Measurements from ENCODE around the gene FAM98C.
"Not testable (repeated sequence)": the region's sequence is repeated elsewhere in the genome, so short reads cannot be mapped to it uniquely, and the experiment has no call there.

Gene FAM98C

GRCh38 chr19:38425222-38425809, 22.4 kb downstream of the FAM98C start:
- no peak for DNase-seq (ENCODE audit: low read depth in 3 of 3, low spot score in 1 of 3)

GRCh38 chr19:38425810-38426466, 23.0 kb downstream of the FAM98C start, which contains the start of gene RASGRP4:
TSS of gene RASGRP4 (minus strand) at chr19:38426219. CDS start at chr19:38426091, 128 bp downstream.
- peak in 1 of 3 donors; percentile 43 for DNase-seq (ENCODE audit: low read depth in 3 of 3, low spot score in 1 of 3)

GRCh38 chr19:38427035-38427677, 24.3 kb downstream of the FAM98C start:
- DNase-seq (ENCODE audit: low read depth in 3 of 3, low spot score in 1 of 3), result not testable (repeated sequence)

DNA sequence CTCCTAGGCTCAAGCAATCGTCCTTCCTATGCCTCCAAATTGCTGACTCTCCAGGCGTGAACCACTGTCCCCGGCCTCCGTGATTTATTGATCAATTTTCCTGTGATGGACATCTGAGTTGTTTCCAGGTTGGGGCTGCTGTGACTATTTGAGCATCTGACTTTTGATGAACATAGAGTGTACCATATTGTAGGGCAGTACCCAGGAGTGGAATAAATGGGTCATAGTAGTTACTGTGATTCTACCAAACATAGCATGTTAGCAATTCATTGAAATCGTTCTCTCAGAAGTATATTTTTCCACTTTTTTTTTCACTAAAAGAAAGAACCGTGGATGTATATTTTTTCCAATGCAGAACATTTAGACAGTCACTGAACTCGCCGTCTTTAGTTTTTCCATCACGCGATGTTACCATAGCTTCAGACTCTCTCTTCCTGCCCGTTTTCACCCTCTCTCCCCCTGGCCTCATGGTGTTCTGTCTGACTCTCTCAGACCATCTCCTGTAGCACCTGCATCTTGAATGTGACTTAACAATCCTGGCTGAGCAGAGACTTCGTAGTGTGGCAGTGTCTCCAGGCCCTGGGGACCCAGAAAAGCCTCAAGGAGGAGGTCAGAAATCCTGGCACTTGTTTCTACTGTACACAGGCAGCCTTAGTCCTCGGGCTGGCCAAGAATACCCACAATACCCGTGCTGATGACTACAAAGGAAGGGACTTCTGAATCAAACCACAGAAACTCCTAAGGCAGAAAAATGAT, 26.3 kb downstream of the FAM98C start:
- DNase-seq (ENCODE audit: low read depth in 3 of 3, low spot score in 1 of 3), result no peak

DNA sequence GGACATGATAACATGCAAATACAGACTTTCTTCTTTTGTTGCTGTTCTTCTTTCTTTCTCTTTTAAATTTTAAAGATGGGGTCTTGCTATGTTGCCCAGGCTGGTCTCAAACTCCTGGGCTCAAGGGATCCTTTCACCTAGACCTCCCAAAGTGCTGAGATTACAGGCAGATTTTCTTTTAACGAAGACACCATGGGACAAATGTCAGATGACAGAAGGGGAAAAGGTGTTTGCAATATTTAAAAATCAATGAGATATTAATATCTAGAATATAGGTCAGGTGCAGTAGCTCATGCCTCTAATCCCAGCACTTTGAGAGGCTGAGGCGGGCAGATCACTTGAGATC, 26.9 kb downstream of the FAM98C start:
- no peak for DNase-seq (ENCODE audit: low read depth in 3 of 3, low spot score in 1 of 3)

DNA sequence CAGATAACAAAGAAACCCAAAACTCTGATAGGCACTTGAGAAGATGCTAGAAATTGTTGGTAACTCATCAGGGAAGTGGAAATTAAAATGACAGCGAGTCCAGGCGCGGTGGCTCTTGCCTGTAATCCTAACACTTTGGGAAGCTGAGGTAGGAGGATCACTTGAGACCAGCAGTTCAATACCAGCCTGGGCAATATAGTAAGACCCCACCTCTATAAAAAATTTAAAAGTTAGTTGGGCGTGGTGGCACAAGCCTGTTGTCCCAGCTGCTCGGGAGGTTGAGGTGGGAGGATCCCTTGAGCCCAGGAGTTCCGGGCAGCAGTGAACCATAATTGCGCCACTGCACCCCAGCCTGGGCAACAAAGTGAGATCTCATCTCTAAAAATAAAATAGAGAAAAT, 28.0 kb downstream of the FAM98C start:
- no peak for DNase-seq (ENCODE audit: low read depth in 3 of 3, low spot score in 1 of 3)

DNA sequence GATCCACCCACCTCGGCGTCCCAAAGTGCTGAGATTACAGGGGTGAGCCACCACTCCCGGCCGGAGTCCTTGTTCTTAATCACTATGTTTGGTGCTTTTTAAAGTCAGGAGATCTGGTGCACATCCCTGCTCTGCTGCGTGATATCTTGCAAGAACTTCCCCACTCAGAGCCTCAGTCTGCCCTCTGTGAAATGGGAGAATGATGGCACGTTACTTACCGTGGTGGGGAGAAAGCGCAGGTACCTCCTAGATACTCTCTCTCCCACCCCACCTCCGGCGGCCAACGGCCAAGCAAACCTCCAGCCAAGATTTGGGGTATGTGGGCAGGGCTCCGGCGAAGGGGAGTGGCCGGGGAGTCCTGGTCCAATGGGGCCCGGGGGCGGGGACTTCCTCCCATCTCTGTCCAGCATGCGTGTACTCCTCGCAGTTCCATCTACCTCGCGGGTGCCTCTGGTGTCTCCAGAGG, 30.4 kb downstream of the FAM98C start, which contains the start of gene RYR1:
Gene RYR1, plus strand, starts transcription at position 424 of the 466 bp plus-strand sequence. CDS start 139 bp downstream, outside the sequence.
- DNase-seq (ENCODE audit: low read depth in 3 of 3, low spot score in 1 of 3), result peak in 1 of 3 donors; percentile 31

DNA sequence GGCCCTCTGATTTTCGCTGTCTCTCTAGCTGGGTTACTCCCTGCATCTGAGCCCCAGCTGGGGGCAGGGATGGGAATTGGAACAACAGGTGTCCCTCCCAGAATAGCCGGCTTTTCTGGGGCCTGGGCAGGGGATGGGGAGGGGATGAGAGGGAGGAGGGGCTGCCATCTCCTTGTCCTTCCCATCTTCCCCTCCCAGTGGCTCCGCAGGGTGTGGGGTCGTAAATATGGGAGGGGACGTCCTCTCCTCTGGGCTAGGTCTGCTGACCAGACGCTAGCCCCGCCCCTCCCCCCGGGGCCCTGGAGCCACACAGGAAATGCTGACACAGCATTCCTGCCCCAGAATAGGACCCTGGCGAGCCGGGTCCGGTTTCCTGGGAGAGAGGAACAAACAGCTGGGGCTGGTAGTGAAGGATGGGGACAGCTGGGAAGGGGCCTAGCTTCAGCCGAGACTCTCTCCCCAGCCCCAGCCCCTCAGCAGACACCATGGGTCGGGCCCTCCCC, 31.7 kb downstream of the FAM98C start:
- DNase-seq (ENCODE audit: low read depth in 3 of 3, low spot score in 1 of 3), result no peak

GRCh38 chr19:38437295-38437694, 34.4 kb downstream of the FAM98C start:
- no peak for DNase-seq (ENCODE audit: low read depth in 3 of 3, low spot score in 1 of 3)

DNA sequence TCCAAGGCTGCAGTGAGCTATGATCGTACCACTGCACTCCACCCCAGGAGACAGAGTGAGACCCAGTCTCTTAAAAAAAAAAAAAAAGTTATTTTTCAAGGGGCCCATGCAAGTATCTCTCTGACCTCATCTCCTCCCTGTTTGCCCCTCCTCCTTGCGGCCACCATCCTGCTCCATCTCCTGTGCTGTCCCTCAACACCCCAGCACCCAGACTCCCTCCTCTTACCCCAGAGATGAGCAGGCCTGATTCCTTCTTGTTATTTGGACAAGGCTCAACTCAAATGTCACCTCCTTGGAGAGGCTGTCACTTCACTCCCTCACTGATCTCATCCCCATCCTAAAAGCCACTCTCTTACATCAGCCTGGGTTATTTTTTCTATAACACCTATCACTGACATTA, 35.0 kb downstream of the FAM98C start:
- no peak for DNase-seq (ENCODE audit: low read depth in 3 of 3, low spot score in 1 of 3)

GRCh38 chr19:38440592-38440991, 37.7 kb downstream of the FAM98C start:
- DNase-seq (ENCODE audit: low read depth in 3 of 3, low spot score in 1 of 3), result no peak

GRCh38 chr19:38441657-38442348, 38.9 kb downstream of the FAM98C start:
- no peak for DNase-seq (ENCODE audit: low read depth in 3 of 3, low spot score in 1 of 3)

GRCh38 chr19:38442736-38443135, 39.8 kb downstream of the FAM98C start:
- no peak for DNase-seq (ENCODE audit: low read depth in 3 of 3, low spot score in 1 of 3)

GRCh38 chr19:38443458-38443999, 40.6 kb downstream of the FAM98C start:
- DNase-seq (ENCODE audit: low read depth in 3 of 3, low spot score in 1 of 3), result no peak

DNA sequence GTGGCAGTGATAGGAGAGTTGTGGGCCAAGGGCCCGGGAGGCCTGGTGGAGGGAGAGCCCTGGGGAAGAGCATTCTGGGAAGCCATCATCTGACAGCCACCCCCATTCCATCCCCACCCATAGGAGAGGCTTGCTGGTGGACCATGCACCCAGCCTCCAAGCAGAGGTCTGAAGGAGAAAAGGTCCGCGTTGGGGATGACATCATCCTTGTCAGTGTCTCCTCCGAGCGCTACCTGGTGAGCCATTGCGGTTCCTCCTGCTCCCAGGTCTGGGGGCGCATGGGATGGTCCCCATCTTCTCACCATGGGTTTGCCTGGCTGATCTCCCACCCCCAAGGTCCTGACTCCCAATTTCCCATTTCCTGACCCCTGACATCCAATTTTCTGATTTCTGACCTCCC, 41.1 kb downstream of the FAM98C start:
- no peak for DNase-seq (ENCODE audit: low read depth in 3 of 3, low spot score in 1 of 3)

DNA sequence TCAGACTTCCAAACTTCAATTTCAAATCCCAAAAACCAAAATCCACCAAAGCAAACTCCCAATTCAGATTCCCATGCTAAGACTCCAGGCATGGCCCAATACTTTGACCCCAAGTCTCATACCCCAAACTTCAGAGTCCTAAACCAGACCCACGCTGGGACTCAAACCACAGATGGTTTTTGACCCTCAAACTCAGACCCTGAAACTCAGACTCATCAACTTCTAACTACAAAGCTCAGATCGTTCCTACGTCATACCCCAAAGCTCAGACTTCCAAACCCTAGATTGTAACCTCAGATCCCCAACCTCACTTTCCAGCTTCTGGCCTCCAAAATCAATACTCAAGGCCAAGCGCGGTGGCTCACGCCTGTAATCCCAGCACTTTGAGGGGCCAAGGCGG, 42.5 kb downstream of the FAM98C start:
- DNase-seq (ENCODE audit: low read depth in 3 of 3, low spot score in 1 of 3), result no peak

- no peak for DNase-seq (ENCODE audit: low read depth in 3 of 3, low spot score in 1 of 3)
These were observed 45.3 kb downstream of the FAM98C start for GRCh38 chr19:38448225-38448624.

- no peak for DNase-seq (ENCODE audit: low read depth in 3 of 3, low spot score in 1 of 3)
These were observed 46.6 kb downstream of the FAM98C start for GRCh38 chr19:38449518-38449917.

- no peak for DNase-seq (ENCODE audit: low read depth in 3 of 3, low spot score in 1 of 3)
These were observed 48.1 kb downstream of the FAM98C start for GRCh38 chr19:38451036-38451435.

DNA sequence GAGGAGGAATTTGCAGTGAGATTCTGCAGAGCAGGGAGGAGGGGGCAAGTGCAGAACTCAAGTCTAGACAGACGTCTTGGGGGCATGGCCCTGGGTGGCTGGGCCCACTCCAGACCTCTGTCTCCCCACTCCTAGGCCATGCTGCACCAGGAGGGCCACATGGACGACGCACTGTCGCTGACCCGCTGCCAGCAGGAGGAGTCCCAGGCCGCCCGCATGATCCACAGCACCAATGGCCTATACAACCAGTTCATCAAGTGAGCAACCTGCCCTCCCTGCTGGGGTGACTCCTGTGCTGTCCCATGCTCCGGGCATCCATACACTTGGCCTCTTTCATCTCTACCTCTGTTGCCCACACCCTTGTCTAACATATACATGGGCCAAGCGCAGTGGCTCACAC, 48.7 kb downstream of the FAM98C start:
- no peak for DNase-seq (ENCODE audit: low read depth in 3 of 3, low spot score in 1 of 3)
